NCI-H69 (cell line): ENCODE measurements around the gene NRSN2.
A peak's percentile ranks its signal among the peaks of the same experiment; 100 is the strongest.
"Not testable (repeated sequence)": the region's sequence is repeated elsewhere in the genome, so short reads cannot be mapped to it uniquely, and the experiment has no call there.

Experiments
- DNase-seq: peaks from one replicate; lab custom pipeline; 2025; lab: John Stamatoyannopoulos, UW

NRSN2 gene

GRCh38 chr20:325045-325888, 21.6 kb upstream of the NRSN2 start, which contains the start of gene SOX12:
TSS of gene SOX12 (plus strand) at chr20:325552. CDS start at chr20:325925, 373 bp downstream.
- peak; percentile 99 for DNase-seq

- peak; percentile 87 for DNase-seq
Observed at GRCh38 chr20:325889-326644, 20.8 kb upstream of the NRSN2 start.

- DNase-seq, result peak; percentile 75
Observed at GRCh38 chr20:326645-327185, 20.2 kb upstream of the NRSN2 start.

GRCh38 chr20:327186-328026, 19.5 kb upstream of the NRSN2 start:
- DNase-seq, result peak; percentile 98

GRCh38 chr20:328027-328974, 18.6 kb upstream of the NRSN2 start:
- DNase-seq, result no peak

- DNase-seq, result no peak
Observed at GRCh38 chr20:328975-329695, 17.8 kb upstream of the NRSN2 start.

GRCh38 chr20:329851-330232, 17.1 kb upstream of the NRSN2 start:
- no peak for DNase-seq

- DNase-seq, result peak; percentile 76
Observed at GRCh38 chr20:330233-331149, 16.4 kb upstream of the NRSN2 start.

- no peak for DNase-seq
Observed at GRCh38 chr20:334578-334977, 12.3 kb upstream of the NRSN2 start.

GRCh38 chr20:336040-336439, 10.9 kb upstream of the NRSN2 start:
- not testable (repeated sequence) for DNase-seq

- peak; percentile 84 for DNase-seq
Observed at GRCh38 chr20:341682-342081, 5.2 kb upstream of the NRSN2 start.

- no peak for DNase-seq
Observed at GRCh38 chr20:343107-343506, 3.8 kb upstream of the NRSN2 start.

GRCh38 chr20:346033-346639, 775 bp upstream of the NRSN2 start:
- DNase-seq, result no peak

GRCh38 chr20:347317-347639, 367 bp downstream of the NRSN2 start:
- no peak for DNase-seq

- DNase-seq, result peak; percentile 99
Observed at GRCh38 chr20:347640-348484, 951 bp downstream of the NRSN2 start.

GRCh38 chr20:348972-349841, 2.3 kb downstream of the NRSN2 start:
- DNase-seq, result no peak

- no peak for DNase-seq
Observed at GRCh38 chr20:353166-353565, 6.3 kb downstream of the NRSN2 start.
